HEK293 (cell line): ENCODE measurements around the gene ATP5F1D.

Experiments used
- EGR2 ChIP-seq: fragments of 450-650 bp; formaldehyde crosslinking; IDR thresholded peaks from 2 replicates; pipeline ENCODE4 v1.5.1; 2016; ENCODE audit warnings: low read depth, missing biosample characterization, missing genetic modification characterization
- ELK4 ChIP-seq: IDR thresholded peaks from 2 replicates; pipeline ENCODE4 v1.6.1; 2011; ENCODE audit warnings: mild to moderate bottlenecking, low read depth, low read length, borderline replicate concordance
- HIC1 ChIP-seq: fragments of 450-650 bp; formaldehyde crosslinking; IDR thresholded peaks from 2 replicates; pipeline ENCODE4 v1.5.1; 2016; ENCODE audit warnings: missing biosample characterization, missing genetic modification characterization
- KLF1 ChIP-seq: fragments of 450-650 bp; formaldehyde crosslinking; IDR thresholded peaks from 2 replicates; pipeline ENCODE4 v1.5.1; 2016; ENCODE audit warnings: missing biosample characterization, missing genetic modification characterization
- KLF8 ChIP-seq: fragments of 450-650 bp; formaldehyde crosslinking; IDR thresholded peaks from 2 replicates; pipeline ENCODE4 v1.5.1; 2016; ENCODE audit warnings: missing biosample characterization, missing genetic modification characterization
- OSR2 ChIP-seq: fragments of 450-650 bp; formaldehyde crosslinking; IDR thresholded peaks from 2 replicates; pipeline ENCODE4 v1.5.1; 2016; ENCODE audit warnings: missing biosample characterization, missing genetic modification characterization
- PATZ1 ChIP-seq: fragments of 450-650 bp; formaldehyde crosslinking; IDR thresholded peaks from 2 replicates; pipeline ENCODE4 v1.5.1; 2016; ENCODE audit warnings: missing biosample characterization, missing genetic modification characterization
- SCRT1 ChIP-seq: fragments of 450-650 bp; formaldehyde crosslinking; IDR thresholded peaks from 2 replicates; pipeline ENCODE4 v1.5.1; 2016; ENCODE audit warnings: missing biosample characterization, missing genetic modification characterization, borderline replicate concordance
- SP2 ChIP-seq: fragments of 450-650 bp; formaldehyde crosslinking; IDR thresholded peaks from 2 replicates; pipeline ENCODE4 v1.5.1; 2016; ENCODE audit warnings: missing biosample characterization, missing genetic modification characterization
- SP3 ChIP-seq: fragments of 450-650 bp; formaldehyde crosslinking; IDR thresholded peaks from 2 replicates; pipeline ENCODE4 v1.5.1; 2016; ENCODE audit warnings: missing biosample characterization, missing genetic modification characterization
- TCF7L2 ChIP-seq: IDR thresholded peaks from 2 replicates; pipeline ENCODE4 v1.6.1; 2011; ENCODE audit warnings: low read depth, mild to moderate bottlenecking, inconsistent platforms, low read length, moderate library complexity, borderline replicate concordance
- ZBTB10 ChIP-seq: fragments of 450-650 bp; formaldehyde crosslinking; IDR thresholded peaks from 2 replicates; pipeline ENCODE4 v1.5.1; 2016; ENCODE audit warnings: missing biosample characterization, missing genetic modification characterization
- ZEB2 ChIP-seq: fragments of 450-650 bp; formaldehyde crosslinking; IDR thresholded peaks from 2 replicates; pipeline ENCODE4 v1.5.1; 2016; ENCODE audit warnings: missing biosample characterization, missing genetic modification characterization
- ZFP3 ChIP-seq: fragments of 450-650 bp; formaldehyde crosslinking; IDR thresholded peaks from 2 replicates; pipeline ENCODE4 v1.5.1; 2016; ENCODE audit warnings: low read depth, missing biosample characterization, missing genetic modification characterization
- ZFP69B ChIP-seq: fragments of 450-650 bp; formaldehyde crosslinking; IDR thresholded peaks from 2 replicates; pipeline ENCODE4 v1.5.1; 2016; ENCODE audit warnings: missing biosample characterization, missing genetic modification characterization
- ZNF112 ChIP-seq: fragments of 450-650 bp; formaldehyde crosslinking; IDR thresholded peaks from 2 replicates; pipeline ENCODE4 v1.5.0; 2017; ENCODE audit warnings: missing biosample characterization, missing genetic modification characterization
- ZNF132 ChIP-seq: fragments of 450-650 bp; formaldehyde crosslinking; IDR thresholded peaks from 2 replicates; pipeline ENCODE4 v1.5.1; 2017; ENCODE audit warnings: missing biosample characterization, missing genetic modification characterization, borderline replicate concordance
- ZNF24 ChIP-seq: fragments of 450-650 bp; formaldehyde crosslinking; IDR thresholded peaks from 2 replicates; pipeline ENCODE4 v1.5.1; 2016; ENCODE audit warnings: missing biosample characterization, missing genetic modification characterization
- ZNF292 ChIP-seq: fragments of 450-650 bp; formaldehyde crosslinking; IDR thresholded peaks from 2 replicates; pipeline ENCODE4 v1.5.1; 2016; ENCODE audit warnings: low read depth, missing biosample characterization, missing genetic modification characterization, borderline replicate concordance
- ZNF324 ChIP-seq: fragments of 450-650 bp; formaldehyde crosslinking; IDR thresholded peaks from 2 replicates; pipeline ENCODE4 v1.5.1; 2016; ENCODE audit warnings: missing biosample characterization, missing genetic modification characterization
- ZNF335 ChIP-seq: fragments of 450-650 bp; formaldehyde crosslinking; conservative IDR thresholded peaks from 2 replicates; pipeline ENCODE4 v1.5.1; 2016; ENCODE audit warnings: missing biosample characterization, missing genetic modification characterization
- ZNF366 ChIP-seq: fragments of 450-650 bp; formaldehyde crosslinking; conservative IDR thresholded peaks from 2 replicates; pipeline ENCODE4 v1.5.1; 2016; ENCODE audit warnings: missing biosample characterization, missing genetic modification characterization
- ZNF394 ChIP-seq: fragments of 450-650 bp; formaldehyde crosslinking; IDR thresholded peaks from 2 replicates; pipeline ENCODE4 v1.5.1; 2016; ENCODE audit warnings: missing biosample characterization, missing genetic modification characterization, mild to moderate bottlenecking, moderate library complexity, borderline replicate concordance
- ZNF501 ChIP-seq: fragments of 450-650 bp; formaldehyde crosslinking; IDR thresholded peaks from 2 replicates; pipeline ENCODE4 v1.5.1; 2016; ENCODE audit warnings: missing biosample characterization, missing genetic modification characterization
- ZNF561 ChIP-seq: fragments of 450-650 bp; IDR thresholded peaks from 2 replicates; pipeline ENCODE4 v1.5.1; 2018; ENCODE audit warnings: missing biosample characterization, missing genetic modification characterization, borderline replicate concordance
- ZNF658 ChIP-seq: fragments of 450-650 bp; formaldehyde crosslinking; IDR thresholded peaks from 2 replicates; pipeline ENCODE4; 2016; ENCODE audit warnings: missing biosample characterization, missing genetic modification characterization
- ZNF76 ChIP-seq: fragments of 450-650 bp; formaldehyde crosslinking; IDR thresholded peaks from 2 replicates; pipeline ENCODE4; 2016; ENCODE audit warnings: low read depth, missing biosample characterization, missing genetic modification characterization, borderline replicate concordance
- ZSCAN30 ChIP-seq: fragments of 450-650 bp; IDR thresholded peaks from 2 replicates; pipeline ENCODE4 v1.5.1; 2018; ENCODE audit warnings: missing biosample characterization, mild to moderate bottlenecking, missing genetic modification characterization, moderate library complexity
- ZXDB ChIP-seq: fragments of 450-650 bp; formaldehyde crosslinking; IDR thresholded peaks from 2 replicates; pipeline ENCODE4 v1.5.1; 2016; ENCODE audit warnings: missing biosample characterization, missing genetic modification characterization
- TF ChIP-seq, protein P1 (sequence below): fragments of 450-650 bp; formaldehyde crosslinking; IDR thresholded peaks from 2 replicates; pipeline ENCODE4 v1.5.1; 2017; ENCODE audit warnings: missing biosample characterization, missing genetic modification characterization

The ATP5F1D gene

GRCh38 chr19:1244693-1245451 is 3.3 kb downstream of the ATP5F1D start (continued):
- TF ChIP-seq ZNF561 (tag by site-specific recombination): peak; percentile 4; the same call in 1 of the 2 replicates
- TF ChIP-seq EGR2 (tag by site-specific recombination): peak; percentile 70
- no peak for TF ChIP-seq ELK4
- TF ChIP-seq ZXDB: peak; percentile 13; the same call in 1 of the 2 replicates
- TF ChIP-seq ZNF335 (tag by site-specific recombination): peak; percentile 66
- TF ChIP-seq, protein P1, sequence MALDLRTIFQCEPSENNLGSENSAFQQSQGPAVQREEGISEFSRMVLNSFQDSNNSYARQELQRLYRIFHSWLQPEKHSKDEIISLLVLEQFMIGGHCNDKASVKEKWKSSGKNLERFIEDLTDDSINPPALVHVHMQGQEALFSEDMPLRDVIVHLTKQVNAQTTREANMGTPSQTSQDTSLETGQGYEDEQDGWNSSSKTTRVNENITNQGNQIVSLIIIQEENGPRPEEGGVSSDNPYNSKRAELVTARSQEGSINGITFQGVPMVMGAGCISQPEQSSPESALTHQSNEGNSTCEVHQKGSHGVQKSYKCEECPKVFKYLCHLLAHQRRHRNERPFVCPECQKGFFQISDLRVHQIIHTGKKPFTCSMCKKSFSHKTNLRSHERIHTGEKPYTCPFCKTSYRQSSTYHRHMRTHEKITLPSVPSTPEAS: no peak
- no peak for TF ChIP-seq ZNF132 (tag by site-specific recombination)
- TF ChIP-seq ZBTB10: no peak
- TF ChIP-seq PATZ1: peak; percentile 92
- TF ChIP-seq TCF7L2: no peak
- TF ChIP-seq ZNF112: no peak
- TF ChIP-seq SP3: peak; percentile 35
- TF ChIP-seq ZFP3 (tag by site-specific recombination): no peak
- TF ChIP-seq ZNF76: no peak
- TF ChIP-seq KLF8 (tag by site-specific recombination): peak; percentile 35
- TF ChIP-seq SP2 (tag by site-specific recombination): peak; percentile 63
- TF ChIP-seq KLF1 (tag by site-specific recombination): peak; percentile 85
- no peak for TF ChIP-seq ZNF324 (tag by site-specific recombination)
- TF ChIP-seq ZNF658 (tag by site-specific recombination): no peak
- no peak for TF ChIP-seq ZNF501 (tag by site-specific recombination)
- peak; percentile 80 for TF ChIP-seq HIC1 (tag by site-specific recombination)
- 0 out of 2 replicates have a peak, but pooled peaks have one; percentile 2 for TF ChIP-seq OSR2 (tag by site-specific recombination)
- TF ChIP-seq ZNF292 (tag by site-specific recombination): no peak
- no peak; the same call in 1 of the 2 replicates for TF ChIP-seq ZEB2 (tag by site-specific recombination)
- TF ChIP-seq ZFP69B (tag by site-specific recombination): peak; percentile 85
- TF ChIP-seq ZSCAN30 (tag by site-specific recombination): peak; percentile 1; the same call in 1 of the 2 replicates
- TF ChIP-seq ZNF394 (tag by site-specific recombination): no peak
- TF ChIP-seq SCRT1: no peak
- no peak for TF ChIP-seq ZNF366 (tag by site-specific recombination)
- TF ChIP-seq ZNF24: no peak
- TF ChIP-seq, all 188 proteins: peak for 19
